ENCODE data around the gene INTU.

Gene INTU

DNA sequence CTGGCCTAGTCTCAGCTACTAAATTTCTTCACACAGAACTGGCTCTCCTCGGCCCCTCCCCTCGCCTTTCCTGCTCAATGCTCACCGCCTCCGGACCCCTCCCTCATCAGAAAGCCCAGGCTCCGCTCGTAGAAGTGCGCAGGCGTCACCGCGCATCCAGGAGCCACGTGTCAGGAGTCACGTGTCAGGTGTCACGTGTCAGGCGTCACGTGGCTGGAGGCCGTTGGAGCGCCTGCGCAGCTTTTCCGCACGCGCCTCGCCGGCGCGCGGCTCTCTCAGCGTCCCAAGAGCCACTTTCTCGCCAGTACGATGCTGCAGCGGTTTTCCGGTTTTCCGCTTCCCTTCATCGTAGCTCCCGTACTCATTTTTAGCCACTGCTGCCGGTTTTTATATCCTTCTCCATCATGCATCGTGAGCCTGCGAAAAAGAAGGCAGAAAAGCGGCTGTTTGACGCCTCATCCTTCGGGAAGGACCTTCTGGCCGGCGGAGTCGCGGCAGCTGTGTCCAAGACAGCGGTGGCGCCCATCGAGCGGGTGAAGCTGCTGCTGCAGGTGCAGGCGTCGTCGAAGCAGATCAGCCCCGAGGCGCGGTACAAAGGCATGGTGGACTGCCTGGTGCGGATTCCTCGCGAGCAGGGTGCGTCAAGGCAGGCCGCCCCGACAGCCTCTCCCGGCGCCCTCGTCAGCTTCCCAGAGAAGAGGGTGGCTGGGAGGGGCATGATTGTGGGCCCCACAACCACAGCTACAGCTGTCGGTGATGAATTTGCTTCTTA lies 97.6 kb downstream of the INTU start, which contains the start of gene SLC25A31:
Gene SLC25A31 (plus strand): TSS at position 259 of the 772 bp plus-strand sequence. CDS start 146 bp downstream, at position 405.
- no peak for TF ChIP-seq ZFX (IDR thresholded peaks at IDR 0.05)
- TF ChIP-seq, protein P1, sequence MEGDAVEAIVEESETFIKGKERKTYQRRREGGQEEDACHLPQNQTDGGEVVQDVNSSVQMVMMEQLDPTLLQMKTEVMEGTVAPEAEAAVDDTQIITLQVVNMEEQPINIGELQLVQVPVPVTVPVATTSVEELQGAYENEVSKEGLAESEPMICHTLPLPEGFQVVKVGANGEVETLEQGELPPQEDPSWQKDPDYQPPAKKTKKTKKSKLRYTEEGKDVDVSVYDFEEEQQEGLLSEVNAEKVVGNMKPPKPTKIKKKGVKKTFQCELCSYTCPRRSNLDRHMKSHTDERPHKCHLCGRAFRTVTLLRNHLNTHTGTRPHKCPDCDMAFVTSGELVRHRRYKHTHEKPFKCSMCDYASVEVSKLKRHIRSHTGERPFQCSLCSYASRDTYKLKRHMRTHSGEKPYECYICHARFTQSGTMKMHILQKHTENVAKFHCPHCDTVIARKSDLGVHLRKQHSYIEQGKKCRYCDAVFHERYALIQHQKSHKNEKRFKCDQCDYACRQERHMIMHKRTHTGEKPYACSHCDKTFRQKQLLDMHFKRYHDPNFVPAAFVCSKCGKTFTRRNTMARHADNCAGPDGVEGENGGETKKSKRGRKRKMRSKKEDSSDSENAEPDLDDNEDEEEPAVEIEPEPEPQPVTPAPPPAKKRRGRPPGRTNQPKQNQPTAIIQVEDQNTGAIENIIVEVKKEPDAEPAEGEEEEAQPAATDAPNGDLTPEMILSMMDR (conservative IDR thresholded peaks at IDR 0.05): no peak
- H3K27ac ChIP-seq: no peak within 1 kb of the TSS

DNA sequence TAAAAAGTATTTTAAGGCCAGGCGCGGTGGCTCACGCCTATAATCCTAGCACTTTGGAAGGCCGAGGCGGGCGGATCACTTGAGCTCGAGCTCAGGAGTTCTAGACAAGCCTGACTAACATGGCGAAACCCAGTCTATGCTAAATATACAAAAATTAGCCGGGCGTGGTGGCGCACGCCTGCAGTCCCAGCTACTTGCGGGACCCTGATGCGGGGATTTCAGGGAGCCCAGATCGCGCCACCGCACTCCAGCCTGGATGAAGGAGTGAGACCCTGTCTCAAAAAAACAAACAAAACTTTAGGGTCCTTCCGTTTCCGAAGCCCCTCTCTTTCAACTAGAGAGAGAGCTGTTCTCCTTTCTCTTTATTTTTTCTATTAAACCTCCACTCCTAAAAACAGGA lies 98.6 kb downstream of the INTU start:
- no peak overlapping the region for H3K27ac ChIP-seq
- TF ChIP-seq, protein P1 (conservative IDR thresholded peaks at IDR 0.05): no peak
- TF ChIP-seq ZFX (IDR thresholded peaks at IDR 0.05): no peak

DNA sequence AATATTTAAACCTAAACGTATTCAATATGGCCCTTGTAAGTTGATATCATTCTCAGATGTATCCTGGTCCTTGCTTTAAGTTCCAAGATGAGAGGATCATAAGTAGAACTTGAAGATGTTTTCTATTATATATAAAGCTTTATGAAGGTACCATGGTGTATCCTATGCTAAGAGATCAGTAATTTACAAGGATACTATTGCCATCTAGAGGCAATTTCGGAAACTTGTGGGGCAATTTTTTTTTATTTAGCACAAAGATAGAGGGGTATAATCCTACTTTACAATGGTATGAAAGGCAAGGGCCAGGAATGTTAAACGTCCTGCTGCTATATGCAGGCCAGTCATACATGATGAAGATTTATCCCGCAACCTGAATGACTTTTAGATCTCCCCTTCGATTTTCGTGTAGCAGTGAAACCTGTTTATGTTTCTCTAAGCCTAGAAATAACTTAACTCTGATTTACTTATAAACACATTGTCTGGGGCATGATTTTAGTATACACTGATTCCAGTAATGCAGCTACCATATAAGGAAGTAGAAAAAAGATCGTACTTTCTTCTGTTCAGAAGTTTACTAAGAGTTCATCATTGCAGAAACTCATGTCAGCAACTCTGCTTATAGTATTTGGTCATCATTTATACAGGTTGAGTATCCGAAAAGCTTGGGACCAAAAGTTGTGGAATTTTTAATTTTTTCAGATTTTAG lies 100.0 kb downstream of the INTU start:
- no peak overlapping the region for H3K27ac ChIP-seq
- no peak for TF ChIP-seq ZFX (IDR thresholded peaks at IDR 0.05)
- TF ChIP-seq, protein P1 (conservative IDR thresholded peaks at IDR 0.05): peak; percentile 68

DNA sequence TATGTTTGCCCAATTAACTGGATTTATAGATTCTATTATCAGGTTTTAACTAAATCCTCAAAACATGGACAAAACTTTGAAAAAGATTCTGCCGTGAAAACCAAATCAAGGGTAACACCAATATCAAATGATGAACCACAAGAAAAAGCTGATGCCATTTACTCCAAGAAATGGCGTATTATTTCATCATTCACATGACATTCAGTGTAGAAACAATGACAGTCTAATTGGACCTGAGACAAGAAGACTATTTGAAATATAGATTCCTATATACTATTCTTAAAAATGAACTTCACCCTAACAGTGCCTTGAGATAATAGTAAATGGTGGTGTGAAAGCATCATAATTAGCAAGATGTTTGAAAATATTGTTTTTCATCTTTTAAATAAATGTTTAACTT lies 102.2 kb downstream of the INTU start:
- H3K27ac ChIP-seq: no peak overlapping the region
- no peak for TF ChIP-seq ZFX (IDR thresholded peaks at IDR 0.05)

DNA sequence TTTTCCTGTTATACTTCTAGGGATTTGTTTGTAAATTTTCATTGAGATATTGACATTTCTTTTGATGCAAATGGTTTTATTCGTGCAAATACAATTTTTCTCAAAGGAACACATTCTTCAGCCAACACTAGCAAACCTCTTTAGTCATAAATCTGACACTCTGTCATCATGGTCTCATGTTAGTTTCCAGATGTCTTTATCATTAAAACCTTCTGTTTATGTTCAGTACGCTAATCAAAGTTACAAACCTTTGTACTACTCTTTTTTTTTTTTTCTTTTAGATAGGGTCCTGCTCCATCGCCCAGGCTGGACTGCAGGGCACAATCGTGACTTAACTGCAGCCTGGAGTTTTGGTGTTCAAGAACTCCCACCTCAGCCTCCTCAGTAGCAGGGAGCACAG lies 104.5 kb downstream of the INTU start:
- no peak overlapping the region for H3K27ac ChIP-seq
- no peak for TF ChIP-seq ZFX (IDR thresholded peaks at IDR 0.05)
- TF ChIP-seq, protein P1 (conservative IDR thresholded peaks at IDR 0.05): no peak

DNA sequence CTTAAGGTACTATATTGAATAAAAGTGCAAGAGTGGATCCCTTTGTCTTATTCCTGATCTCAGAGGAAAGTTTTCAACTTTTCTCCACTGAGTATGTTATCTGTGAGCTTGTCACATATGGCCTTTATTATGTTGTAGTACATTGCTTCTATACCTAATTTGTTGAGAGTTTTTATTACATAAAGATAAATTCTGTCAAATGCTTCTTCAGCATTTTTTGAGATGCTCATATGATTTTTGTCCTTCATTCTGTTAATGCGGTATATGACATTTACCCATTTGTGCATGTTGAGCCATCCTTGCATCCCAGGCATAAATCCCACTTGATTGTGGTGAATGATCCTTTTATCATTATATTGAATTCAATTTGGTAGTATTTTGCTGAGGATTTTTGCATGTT lies 108.5 kb downstream of the INTU start:
- H3K27ac ChIP-seq: no peak overlapping the region
- TF ChIP-seq, protein P1 (conservative IDR thresholded peaks at IDR 0.05): no peak
- no peak for TF ChIP-seq ZFX (IDR thresholded peaks at IDR 0.05)

DNA sequence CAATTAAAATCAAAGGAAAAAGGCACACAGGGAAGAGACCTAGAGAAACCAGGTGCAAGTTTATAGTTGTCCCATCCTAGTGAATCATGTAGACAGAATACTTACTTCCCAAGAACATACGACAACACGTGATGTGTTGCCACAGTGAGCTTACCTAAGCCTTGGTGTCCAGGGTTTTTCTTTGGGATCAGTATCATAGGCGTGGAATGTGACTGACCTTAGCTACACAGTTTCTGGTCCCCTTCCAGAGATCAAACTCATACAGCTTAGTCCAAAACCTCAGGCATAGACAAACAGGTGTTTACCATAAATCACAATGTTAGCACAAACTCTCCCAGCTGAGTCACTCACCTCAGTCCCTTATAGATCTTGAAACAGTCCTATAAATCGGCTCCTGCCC lies 115.1 kb downstream of the INTU start:
- H3K27ac ChIP-seq: no peak overlapping the region
- TF ChIP-seq, protein P1 (conservative IDR thresholded peaks at IDR 0.05): no peak
- TF ChIP-seq ZFX (IDR thresholded peaks at IDR 0.05): no peak

Data from C4-2B (cell line).